HEK293T (cell line): ENCODE measurements around the gene GRAMD1B.

Experiments
- CTBP1 ChIP-seq: fragments of 450-650 bp; IDR thresholded peaks from 2 replicates; pipeline ENCODE4 v1.6.1; 2016; ENCODE audit warnings: borderline replicate concordance
- FOXM1 ChIP-seq: fragments of 450-650 bp; IDR thresholded peaks from 2 replicates; pipeline ENCODE4 v1.6.1; 2017; ENCODE audit warnings: mild to moderate bottlenecking, borderline replicate concordance
- PKNOX1 ChIP-seq: fragments of 450-650 bp; IDR thresholded peaks from 2 replicates; pipeline ENCODE4 v1.6.1; 2016
- SP1 ChIP-seq: fragments of 450-650 bp; IDR thresholded peaks from 2 replicates; pipeline ENCODE4 v1.6.1; 2017
- SUZ12 ChIP-seq: fragments of 450-650 bp; IDR thresholded peaks from 2 replicates; pipeline ENCODE4 v1.6.1; 2016; ENCODE audit warnings: mild to moderate bottlenecking

- TF ChIP-seq SUZ12, result no peak
- no peak for TF ChIP-seq CTBP1
- TF ChIP-seq SP1, result no peak
- TF ChIP-seq FOXM1, result no peak
- TF ChIP-seq PKNOX1, result no peak
Measured at GRCh38 chr11:123408619-123409455, 21.2 kb upstream of the GRAMD1B start.
